GM12872 (cell line): ENCODE measurements around the gene RAPGEF3.
A peak's percentile ranks its signal among the peaks of the same experiment; 100 is the strongest.

Experiments
- CTCF ChIP-seq: IDR thresholded peaks from 3 replicates; pipeline ENCODE4 v1.5.1; 2011; ENCODE audit warnings: low read depth, mild to moderate bottlenecking, low read length, moderate library complexity; ENCODE audit not compliant: insufficient read depth

RAPGEF3 gene

GRCh38 chr12:47705566-47706425 lies 52.9 kb downstream of the RAPGEF3 start, which contains the start of gene RPAP3:
Gene RPAP3, minus strand, starts transcription at chr12:47706030. Its CDS starts 3,190 bp downstream, at chr12:47702840.
- peak; percentile 65 for TF ChIP-seq CTCF

GRCh38 chr12:47705229-47705565 lies 53.5 kb downstream of the RAPGEF3 start:
- no peak for TF ChIP-seq CTCF

DNA sequence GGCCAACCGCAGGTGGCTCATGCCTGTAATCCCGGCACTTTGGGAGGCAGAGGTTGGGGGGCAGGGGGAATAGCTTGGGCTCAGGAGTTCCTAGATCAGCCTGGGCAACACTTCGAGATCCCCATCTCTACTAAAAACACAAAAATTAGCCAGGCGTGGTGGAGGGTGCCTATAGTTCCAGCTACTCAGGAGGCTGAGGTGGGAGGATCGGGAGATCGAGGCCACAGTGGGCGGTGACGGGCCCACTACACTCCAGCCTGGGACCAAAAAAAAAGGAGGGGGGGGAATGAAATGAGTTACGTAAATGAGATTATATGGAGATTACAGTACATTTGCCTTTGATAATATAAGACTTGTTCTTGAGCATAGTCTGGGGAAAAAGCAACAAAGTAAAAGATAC lies 54.0 kb downstream of the RAPGEF3 start:
- TF ChIP-seq CTCF, result no peak

- no peak for TF ChIP-seq CTCF
Measured at GRCh38 chr12:47700263-47700662, 58.4 kb downstream of the RAPGEF3 start.

GRCh38 chr12:47698631-47699030 lies 60.0 kb downstream of the RAPGEF3 start:
- no peak for TF ChIP-seq CTCF

- no peak for TF ChIP-seq CTCF
Measured at GRCh38 chr12:47698055-47698454, 60.6 kb downstream of the RAPGEF3 start.

GRCh38 chr12:47689215-47689614 lies 69.5 kb downstream of the RAPGEF3 start:
- no peak for TF ChIP-seq CTCF

- TF ChIP-seq CTCF, result no peak
Measured at GRCh38 chr12:47687636-47688035, 71.0 kb downstream of the RAPGEF3 start.
